PC-3 (cell line): ENCODE measurements around the gene WDR90. TPM values are rescaled to one million over a fixed set of nuclear protein-coding genes. Genes with fewer than 3 reads are reported as not detected.
A peak's percentile ranks its signal among the peaks of the same experiment; 100 is the strongest.

Experiments
- ATAC-seq: fragments of 200-7000 bp; cut with Tn5 transposase; 2 replicates; pipeline ENCODE4 v1.9.1; 2020; ENCODE audit warnings: mild to moderate bottlenecking, moderate library complexity
- BruUV-seq: library from RNA; stranded (reverse); fragments of 400-500 nt; replicated peaks from 2 replicates; lab custom pipeline; 2021; lab: Mats Ljungman, UMichigan
- CTCF ChIA-PET: fragments of 300-600 bp; sonication (Branson Sonifier 250); formaldehyde crosslinking; loops from one replicate; lab custom pipeline; 2022; ENCODE audit warnings: antibody characterized with exemption; lab: Charles Lee
- POLR2A ChIA-PET: fragments of 300-600 bp; sonication (Branson Sonifier 250); formaldehyde crosslinking; loops from one replicate; lab custom pipeline; 2022; ENCODE audit warnings: antibody characterized with exemption; ENCODE audit not compliant: unreplicated experiment; lab: Charles Lee
- DNase-seq: peaks from one replicate; pipeline ENCODE4 v3.0.0-alpha.2; 2015
- H2AFZ ChIP-seq: fragments of 300-600 bp; sonication (generic); 2 replicates; pipeline ENCODE4 v1.6.0; 2016; ENCODE audit warnings: antibody characterized with exemption, low read length
- H3F3A ChIP-seq: fragments of 300-600 bp; sonication (generic); one replicate; pipeline ENCODE4 v1.6.0; 2017; ENCODE audit warnings: antibody characterized with exemption, low read length, control low read depth, mild to moderate bottlenecking; ENCODE audit not compliant: unreplicated experiment
- H3K27ac ChIP-seq: fragments of 300-600 bp; sonication (generic); 2 replicates; pipeline ENCODE4 v1.5.1; 2016; ENCODE audit warnings: mild to moderate bottlenecking, low read length
- H3K27me3 ChIP-seq: fragments of 300-600 bp; sonication (generic); 2 replicates; pipeline ENCODE4 v1.6.1; 2016; ENCODE audit warnings: low read length, mixed read lengths
- H3K36me3 ChIP-seq: fragments of 300-600 bp; sonication (generic); 2 replicates; pipeline ENCODE4 v1.6.1; 2016; ENCODE audit warnings: low read depth, mixed run types, low read length, mixed read lengths
- H3K4me1 ChIP-seq: fragments of 300-600 bp; sonication (generic); 2 replicates; pipeline ENCODE4 v1.5.1; 2016; ENCODE audit warnings: low read length; ENCODE audit not compliant: insufficient read depth
- H3K4me2 ChIP-seq: fragments of 300-600 bp; sonication (generic); 2 replicates; pipeline ENCODE4 v1.6.0; 2016; ENCODE audit warnings: low read length
- H3K4me3 ChIP-seq: fragments of 300-600 bp; sonication (generic); 2 replicates; pipeline ENCODE4 v1.5.1; 2016; ENCODE audit warnings: mild to moderate bottlenecking, low read length, mixed read lengths
- H3K79me2 ChIP-seq: fragments of 300-600 bp; sonication (generic); 2 replicates; pipeline ENCODE4 v1.6.1; 2017; ENCODE audit warnings: low read length, mixed read lengths
- H3K9ac ChIP-seq: fragments of 300-600 bp; sonication (generic); 2 replicates; pipeline ENCODE4 v1.6.0; 2016; ENCODE audit warnings: mild to moderate bottlenecking, low read length
- H3K9me2 ChIP-seq: fragments of 300-600 bp; sonication (generic); replicated peaks from 2 replicates; pipeline ENCODE4 v1.6.1; 2016; ENCODE audit warnings: mixed run types, low read length, mixed read lengths
- H3K9me3 ChIP-seq: fragments of 300-600 bp; sonication (generic); 2 replicates; pipeline ENCODE4 v1.6.1; 2016; ENCODE audit warnings: low read length, mixed read lengths
- H4K20me1 ChIP-seq: fragments of 300-600 bp; sonication (generic); 2 replicates; pipeline ENCODE4 v1.6.1; 2016; ENCODE audit warnings: low read length, mixed read lengths
- CTCF ChIP-seq: fragments of 300-600 bp; sonication (generic); conservative IDR thresholded peaks from 2 replicates; pipeline ENCODE4 v1.5.1; 2017; ENCODE audit warnings: antibody characterized with exemption, low read depth, mild to moderate bottlenecking, low read length
- EZH2 ChIP-seq: fragments of 300-600 bp; sonication (generic); IDR thresholded peaks from one replicate; pipeline ENCODE4 v1.6.1; 2017; ENCODE audit warnings: antibody characterized with exemption, mild to moderate bottlenecking, low read length; ENCODE audit not compliant: unreplicated experiment
- EZH2phosphoT487 ChIP-seq: fragments of 300-600 bp; sonication (generic); IDR thresholded peaks from 2 replicates; pipeline ENCODE4 v1.6.1; 2018; ENCODE audit warnings: mild to moderate bottlenecking, antibody characterized with exemption, low read length, borderline replicate concordance
- intact Hi-C: fragments of 100-400 bp; cut with micrococcal nuclease; formaldehyde crosslinking; loops from 2 replicates; pipeline ENCODE4 v1.9.0; 2023
- total RNA-seq: library from RNA; depleted of rRNA; stranded (reverse); fragments of >200 nt; gene quantifications from 2 replicates; pipeline ENCODE4 v1.2.3, GENCODE V29; 2014

Gene WDR90
- total RNA-seq, 1 experiment from 2014 or later, result 44.4 TPM

GRCh38 chr16:708959-709358, 59.8 kb downstream of the WDR90 start:
- no peaks in the 10 kb centered on the region for H4K20me1 ChIP-seq
- no peak overlapping the region for H3K4me2 ChIP-seq
- no TSS peak for BruUV-seq

GRCh38 chr16:709566-710499, 60.7 kb downstream of the WDR90 start:
- intact Hi-C loops, result loop anchor here (10.0 kb wide), 1 partner anchor 75 kb away; the partner anchor contains the start of genes CHTF18 and RPUSD1
- Histone ChIP-seq H3K4me3 (no peak overlapping the region), H4K20me1 (no peaks in the 10 kb centered on the region), H3K4me2 (no peak overlapping the region), H3K36me3 (no peaks in the 10 kb centered on the region), H3K79me2 (no peaks in the 10 kb centered on the region), H3K27ac (no peak overlapping the region), H3K4me1 (peaks cover 16% of the 10 kb centered on the region), H3K9me2 (no peaks in the 10 kb centered on the region), H3K9me3 (no peaks in the 10 kb centered on the region), H3K27me3 (peaks cover 28% of the 10 kb centered on the region), H3K9ac (no peak overlapping the region), H3F3A (no peaks in the 10 kb centered on the region), H2AFZ (no peak overlapping the region)
- DNase-seq (peak; percentile 54), ATAC-seq (no peak)
- ChIA-PET CTCF (interaction anchor here (0.6 kb wide), 1 partner anchor 100 kb away, joined by 4 read pairs; no protein-coding TSS in a partner anchor), POLR2A (no interaction called here)
- no TSS peak for BruUV-seq
- TF ChIP-seq EZH2phosphoT487, result no peak
- 0 out of 2 replicates have a peak, but pooled peaks have one; percentile 12 for TF ChIP-seq CTCF
- TF ChIP-seq EZH2, result no peak

More at GRCh38 chr16:708959-709358, 59.8 kb downstream of the WDR90 start:
- Histone ChIP-seq H2AFZ (no peak overlapping the region), H3F3A (no peaks in the 10 kb centered on the region), H3K9me3 (no peaks in the 10 kb centered on the region), H3K36me3 (no peaks in the 10 kb centered on the region), H3K27ac (no peak overlapping the region), H3K27me3 (peaks cover 33% of the 10 kb centered on the region), H3K9me2 (no peaks in the 10 kb centered on the region), H3K79me2 (no peaks in the 10 kb centered on the region), H3K4me1 (peaks cover 8% of the 10 kb centered on the region), H3K9ac (no peak overlapping the region), H3K4me3 (no peak overlapping the region)
- ChIA-PET POLR2A (no interaction called here), CTCF (interaction anchor here (0.6 kb wide), 1 partner anchor 100 kb away, joined by 4 read pairs; no protein-coding TSS in a partner anchor)
- no peak for ATAC-seq
- TF ChIP-seq EZH2, result no peak
- TF ChIP-seq CTCF, result no peak
- TF ChIP-seq EZH2phosphoT487, result no peak
- no peak for DNase-seq
- intact Hi-C loops, result no loop called here
